ENCODE results near the gene LRPAP1. TPM values are rescaled to one million over a fixed set of nuclear protein-coding genes. Genes with fewer than 3 reads are reported as not detected.

LRPAP1 gene
- total RNA-seq, 2 donors from 2014 or later = 82.5 to 93.9 TPM

GRCh38 chr4:3479358-3480101 is 52.7 kb downstream of the LRPAP1 start:
- no peaks in the 10 kb centered on the region for H3K27me3 ChIP-seq
- intact Hi-C loops (cut with DNase I) = no loop called here

GRCh38 chr4:3478446-3479357 is 53.5 kb downstream of the LRPAP1 start:
- Histone ChIP-seq H3K27me3 (no peaks in the 10 kb centered on the region), H3K36me3 (replicated peaks in 1 of 2; ENCODE audit: insufficient read depth in 1 of 2, low read depth in 2 of 2) (no peaks in the 10 kb centered on the region), H3K9me3 (no peaks in the 10 kb centered on the region), H3K27ac (no peak overlapping the region), H3K4me1 (peaks cover 10% of the 10 kb centered on the region), H3K4me3 (no peak overlapping the region)
- ATAC-seq = no peak
- intact Hi-C loops (cut with DNase I) = no loop called here
- no peak for DNase-seq
- 87 to 95% methylated on average over 12 to 35 of the region's 35 CpGs for WGBS, 2 donors
- TF ChIP-seq POLR2A (IDR thresholded peaks at IDR 0.05) (no peak), CTCF (IDR thresholded peaks at IDR 0.05) (no peak)

More at GRCh38 chr4:3479358-3480101, 52.7 kb downstream of the LRPAP1 start:
- Histone ChIP-seq H3K36me3 (replicated peaks in 1 of 2; ENCODE audit: insufficient read depth in 1 of 2, low read depth in 2 of 2) (no peaks in the 10 kb centered on the region), H3K4me3 (no peak overlapping the region), H3K9me3 (no peaks in the 10 kb centered on the region), H3K4me1 (peaks cover 18% of the 10 kb centered on the region), H3K27ac (no peak overlapping the region)
- WGBS, 2 donors = 81 to 82% methylated on average over 15 to 25 of the region's 25 CpGs
- DNase-seq (no peak), ATAC-seq (no peak)
- TF ChIP-seq CTCF (IDR thresholded peaks at IDR 0.05) = no peak
- TF ChIP-seq POLR2A (IDR thresholded peaks at IDR 0.05) = no peak

DNA sequence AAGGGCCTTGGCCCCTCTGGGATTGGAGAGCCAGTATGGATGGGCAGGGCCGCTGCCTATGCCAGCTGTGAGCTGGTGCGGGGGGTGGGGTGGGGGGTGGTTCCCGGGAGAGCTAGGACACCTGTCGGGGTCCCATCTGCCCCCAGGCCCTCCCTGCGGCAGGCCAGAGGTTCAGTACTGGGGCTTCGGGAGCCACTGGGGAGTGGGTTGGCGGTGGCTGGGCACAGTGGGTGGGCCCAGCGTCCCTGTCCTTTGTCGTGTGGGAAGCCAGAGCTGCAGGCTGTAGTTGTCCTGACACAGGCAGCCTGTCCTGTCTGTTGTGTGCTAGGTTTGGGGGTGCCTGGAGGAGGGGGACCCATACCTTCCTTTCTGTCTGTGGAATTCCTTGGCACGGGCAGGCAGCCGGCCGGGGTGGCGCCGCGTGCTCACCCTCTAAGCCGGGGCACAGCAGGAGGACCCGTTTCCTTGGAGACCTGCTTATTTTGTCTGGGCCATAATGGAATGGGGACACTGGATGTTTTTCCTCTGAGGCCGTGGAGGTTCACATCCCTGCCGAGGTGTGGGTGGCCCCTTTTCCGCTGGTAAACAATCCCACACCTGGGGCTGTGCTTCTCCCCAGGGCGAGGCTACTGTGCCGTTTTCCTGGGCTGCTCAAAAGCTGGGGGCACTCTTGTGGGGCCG is 54.3 kb downstream of the LRPAP1 start:
- H3K9me3 ChIP-seq = no peaks in the 10 kb centered on the region
- H3K4me1 ChIP-seq = peaks cover 14% of the 10 kb centered on the region
- intact Hi-C loops (cut with DNase I) = no loop called here
- ATAC-seq (no peak), DNase-seq (no peak)
- no peak overlapping the region for H3K4me3 ChIP-seq
- no peaks in the 10 kb centered on the region for H3K36me3 ChIP-seq (replicated peaks in 1 of 2; ENCODE audit: insufficient read depth in 1 of 2, low read depth in 2 of 2)
- TF ChIP-seq CTCF (IDR thresholded peaks at IDR 0.05) (no peak), POLR2A (IDR thresholded peaks at IDR 0.05) (no peak)
- 90 to 94% methylated on average over 10 to 22 of the region's 23 CpGs for WGBS, 2 donors
- no peak overlapping the region for H3K27ac ChIP-seq
- no peaks in the 10 kb centered on the region for H3K27me3 ChIP-seq

DNA sequence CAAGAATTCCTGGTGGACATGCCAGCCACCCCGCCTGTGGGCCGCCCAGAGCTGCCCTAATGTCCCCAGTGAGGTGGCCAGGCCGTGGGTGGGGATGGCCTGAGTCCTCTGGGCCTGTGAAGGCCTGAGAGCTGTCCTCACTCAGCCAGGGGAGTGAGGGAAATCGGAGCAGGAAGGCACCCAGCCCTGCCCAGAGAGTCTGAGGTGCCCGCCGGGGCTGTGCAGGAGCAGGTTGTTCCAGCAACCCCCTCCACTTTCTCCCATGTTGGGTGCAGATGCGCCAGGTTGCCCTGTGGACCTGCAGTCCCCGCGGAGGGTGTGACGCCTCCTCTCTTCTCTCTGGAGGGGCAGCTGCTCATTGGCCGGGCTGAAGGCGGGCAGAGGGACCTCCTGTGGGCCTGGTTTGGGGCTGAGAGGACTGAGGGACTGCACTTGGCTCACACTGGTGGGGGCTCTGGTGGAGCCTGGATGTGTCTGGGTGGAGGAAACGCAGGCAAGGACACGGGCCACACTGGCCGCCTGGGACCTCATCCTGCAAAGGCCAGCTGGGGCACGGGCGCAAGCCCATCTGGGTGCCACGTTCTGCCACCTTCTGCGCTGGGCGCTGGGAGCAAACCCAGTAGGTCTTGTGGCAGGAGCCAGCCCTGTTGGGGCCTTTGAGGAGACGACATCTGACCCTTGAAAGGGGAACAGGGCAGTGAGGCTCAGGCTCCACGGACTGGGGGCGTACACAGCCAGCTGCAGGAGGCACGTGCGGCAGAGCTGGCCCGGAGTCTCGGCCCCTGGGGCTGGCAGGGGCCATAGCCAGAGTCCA is 55.1 kb downstream of the LRPAP1 start:
- no peaks in the 10 kb centered on the region for H3K27me3 ChIP-seq

More for the DNA sequence above, 55.1 kb downstream of the LRPAP1 start:
- Histone ChIP-seq H3K4me1 (peaks cover 22% of the 10 kb centered on the region), H3K9me3 (no peaks in the 10 kb centered on the region), H3K36me3 (replicated peaks in 1 of 2; ENCODE audit: insufficient read depth in 1 of 2, low read depth in 2 of 2) (no peaks in the 10 kb centered on the region), H3K4me3 (no peak overlapping the region), H3K27ac (no peak overlapping the region)
- no peak for DNase-seq
- ATAC-seq = no peak
- 88 to 97% methylated on average over 6 to 24 of the region's 27 CpGs for WGBS, 2 donors
- TF ChIP-seq CTCF (IDR thresholded peaks at IDR 0.05) (no peak), POLR2A (IDR thresholded peaks at IDR 0.05) (no peak)
- intact Hi-C loops (cut with DNase I) = no loop called here

Data from body of pancreas (tissue), 4 donors.